HuH-7 (cell line): ENCODE data around the gene LAMA5.

Experiments
- DNase-seq: peaks from one replicate; pipeline ENCODE4 v3.0.0; 2011; ENCODE audit warnings: low spot score

LAMA5 gene

GRCh38 chr20:62344782-62345181, 22.3 kb downstream of the LAMA5 start:
- no peak for DNase-seq

GRCh38 chr20:62344092-62344491, 23.0 kb downstream of the LAMA5 start:
- no peak for DNase-seq

GRCh38 chr20:62342910-62343309, 24.2 kb downstream of the LAMA5 start:
- DNase-seq: no peak

DNA sequence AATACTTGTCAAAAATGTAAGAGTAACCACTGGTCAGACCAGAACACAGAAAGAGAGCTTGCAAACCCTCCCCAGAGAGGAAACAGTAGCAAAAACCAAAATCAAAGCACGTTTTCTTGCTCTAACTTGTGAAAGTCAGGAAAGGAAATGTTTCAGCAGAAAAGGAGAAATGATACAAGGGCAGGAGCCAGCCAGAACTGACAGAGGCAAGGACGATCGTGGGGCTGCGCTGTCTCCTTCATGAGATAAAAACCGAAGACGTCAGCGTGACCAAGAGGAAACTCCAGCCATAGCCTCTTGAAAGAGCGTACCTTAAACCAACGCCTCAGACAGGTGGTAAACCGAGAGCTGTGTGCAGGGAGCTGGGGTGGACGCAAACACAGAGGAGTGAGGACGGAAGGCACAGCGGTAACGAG, 27.5 kb downstream of the LAMA5 start:
- DNase-seq: no peak

GRCh38 chr20:62338294-62338620, 28.9 kb downstream of the LAMA5 start:
- no peak for DNase-seq

GRCh38 chr20:62337558-62338293, 29.4 kb downstream of the LAMA5 start:
- no peak for DNase-seq

DNA sequence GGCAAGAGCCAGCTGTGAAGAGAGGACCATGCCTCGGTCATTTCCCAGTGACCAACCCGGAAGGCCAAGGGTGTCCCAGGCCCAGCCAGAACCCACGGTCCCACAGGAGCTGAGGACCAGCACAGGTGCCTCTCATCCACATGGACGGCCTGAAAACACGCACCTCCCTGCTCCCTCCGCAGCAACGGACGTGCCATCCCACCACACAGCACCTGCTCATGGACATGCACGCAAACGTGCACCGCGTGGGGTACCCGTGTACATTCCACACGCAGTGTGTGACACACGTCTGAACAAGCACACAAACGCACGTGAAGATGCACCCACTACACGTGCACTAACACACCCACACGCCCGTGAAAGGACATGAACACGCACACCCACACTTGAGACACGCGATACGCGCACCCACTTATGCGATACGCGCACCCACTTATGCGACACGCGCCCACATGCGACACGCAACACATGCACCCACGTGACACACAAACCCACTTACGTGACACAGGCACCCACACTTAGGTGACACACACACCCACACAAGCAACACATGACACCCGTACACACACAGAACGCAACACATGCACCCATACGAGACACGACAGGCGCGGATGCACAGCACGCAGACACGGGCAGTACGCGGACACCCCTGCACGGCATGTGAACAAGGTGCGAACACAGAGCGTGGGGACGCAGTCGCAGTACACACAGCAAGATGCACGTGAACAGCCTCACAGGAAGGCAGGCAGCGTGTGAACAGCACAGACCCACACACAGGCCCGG, 30.1 kb downstream of the LAMA5 start:
- no peak for DNase-seq

- DNase-seq: no peak
These were observed 30.8 kb downstream of the LAMA5 start for GRCh38 chr20:62336329-62336728.

GRCh38 chr20:62335532-62335931, 31.6 kb downstream of the LAMA5 start:
- no peak for DNase-seq

GRCh38 chr20:62334881-62335280, 32.2 kb downstream of the LAMA5 start:
- DNase-seq: no peak

DNA sequence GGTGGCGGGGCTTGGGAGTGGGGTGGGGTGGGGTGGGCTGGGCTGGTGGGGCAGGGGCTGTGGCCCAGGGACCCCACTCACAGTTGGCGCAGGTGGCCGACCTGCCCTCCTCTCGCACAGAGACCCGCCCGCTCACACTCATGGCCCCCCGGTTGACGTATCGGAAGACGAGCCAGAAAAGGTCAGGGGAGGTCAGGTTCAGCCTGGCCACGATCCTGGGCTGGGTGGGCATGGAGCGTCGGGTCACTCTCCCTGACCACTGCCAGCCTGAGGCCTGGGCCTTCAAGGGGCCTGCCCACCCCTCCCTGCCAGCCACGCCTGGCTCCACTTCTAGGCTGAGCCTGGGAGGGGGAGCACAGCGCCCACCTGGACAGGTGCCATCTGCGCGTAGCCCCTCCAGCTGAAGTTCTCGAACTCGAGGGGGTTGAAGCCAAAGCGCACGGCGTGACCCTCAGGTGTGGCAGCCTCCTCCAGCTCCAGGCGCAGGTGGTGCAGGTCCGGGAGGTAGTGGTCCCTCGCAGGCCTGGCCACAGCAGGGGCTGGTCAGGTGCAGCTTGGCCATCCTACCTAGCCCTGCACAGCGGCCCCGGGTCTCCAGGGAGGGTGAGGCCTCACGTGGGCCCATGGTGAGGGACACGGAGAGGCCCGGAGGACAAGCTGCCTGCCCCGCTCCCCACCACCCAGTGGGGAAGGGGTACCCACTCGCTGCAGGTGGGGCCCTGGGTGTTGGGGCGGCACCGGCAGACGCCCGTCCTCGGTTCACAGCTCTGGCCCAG, 33.1 kb downstream of the LAMA5 start:
- no peak for DNase-seq

- DNase-seq: no peak
These were observed 33.9 kb downstream of the LAMA5 start for GRCh38 chr20:62332989-62333819.

GRCh38 chr20:62332421-62332820, 34.7 kb downstream of the LAMA5 start:
- DNase-seq: no peak

DNA sequence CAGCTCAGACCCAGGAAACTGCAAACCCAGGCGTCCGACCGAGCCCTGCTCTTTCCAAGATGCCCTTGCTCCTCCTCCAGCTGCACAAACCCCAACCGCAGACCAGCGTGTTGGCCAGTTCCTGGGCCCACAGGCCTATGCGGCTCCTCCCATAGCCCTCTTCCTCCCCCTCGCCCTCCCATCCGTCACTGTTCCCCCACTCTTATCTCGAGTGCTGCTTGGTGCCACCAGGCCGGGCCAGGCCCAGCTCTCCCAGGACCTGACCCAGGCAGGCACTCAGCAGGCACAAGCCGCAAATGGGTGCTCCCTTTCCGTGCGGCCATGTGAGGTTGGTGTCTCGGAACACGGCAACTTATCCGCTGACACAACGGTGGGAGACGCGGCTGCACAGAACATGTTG, 35.8 kb downstream of the LAMA5 start:
- no peak for DNase-seq

- DNase-seq: no peak
These were observed 36.4 kb downstream of the LAMA5 start for GRCh38 chr20:62330576-62331317.

DNA sequence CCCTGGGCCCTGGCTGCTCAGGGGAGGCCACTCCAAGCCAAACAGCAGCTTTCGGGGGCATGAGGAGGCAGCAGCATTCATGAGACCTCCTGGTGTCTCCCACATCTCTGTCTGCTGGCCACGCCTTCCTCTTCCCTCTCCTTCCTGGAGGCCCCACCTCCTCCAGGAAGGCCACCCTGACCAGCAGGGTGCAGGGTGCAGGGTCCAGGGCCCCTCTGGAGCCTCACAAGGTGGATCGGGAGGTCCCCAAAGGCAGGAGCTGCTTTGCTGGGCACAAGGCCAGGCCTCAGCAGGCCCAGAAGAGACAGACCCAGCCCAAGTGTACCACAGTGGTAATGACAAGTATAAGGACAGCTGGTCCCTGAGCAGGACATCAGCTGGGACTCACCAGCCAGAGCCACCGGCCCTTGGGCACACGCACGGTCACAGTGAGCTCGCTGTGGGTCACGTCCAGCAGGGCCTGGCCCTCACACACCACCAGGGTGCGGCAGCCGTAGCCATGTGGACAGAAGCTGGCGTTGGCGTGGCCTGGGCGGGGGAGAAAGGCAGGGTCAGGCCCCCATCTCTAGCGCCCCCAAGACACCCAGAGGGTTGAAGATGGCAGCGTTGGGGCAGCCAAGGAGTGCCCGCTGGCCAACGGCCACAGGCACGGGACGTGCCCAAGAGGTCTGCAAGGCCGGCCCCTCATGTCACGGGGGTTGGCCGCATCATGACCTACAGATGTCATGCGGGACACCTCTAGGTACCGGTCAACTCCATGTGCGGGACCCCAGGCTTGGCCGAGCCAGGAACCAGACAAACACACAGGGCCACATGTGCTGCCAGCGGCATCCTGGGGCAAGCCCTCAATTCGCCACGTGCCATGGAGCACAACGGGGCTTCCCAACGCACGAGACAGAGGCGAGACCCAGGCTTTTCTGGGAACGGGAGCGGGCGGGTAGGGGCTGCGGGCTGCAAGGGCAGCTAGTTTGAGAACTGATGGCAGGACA, 37.4 kb downstream of the LAMA5 start:
- DNase-seq: no peak

- DNase-seq: no peak
These were observed 38.3 kb downstream of the LAMA5 start for GRCh38 chr20:62328684-62329388.

DNA sequence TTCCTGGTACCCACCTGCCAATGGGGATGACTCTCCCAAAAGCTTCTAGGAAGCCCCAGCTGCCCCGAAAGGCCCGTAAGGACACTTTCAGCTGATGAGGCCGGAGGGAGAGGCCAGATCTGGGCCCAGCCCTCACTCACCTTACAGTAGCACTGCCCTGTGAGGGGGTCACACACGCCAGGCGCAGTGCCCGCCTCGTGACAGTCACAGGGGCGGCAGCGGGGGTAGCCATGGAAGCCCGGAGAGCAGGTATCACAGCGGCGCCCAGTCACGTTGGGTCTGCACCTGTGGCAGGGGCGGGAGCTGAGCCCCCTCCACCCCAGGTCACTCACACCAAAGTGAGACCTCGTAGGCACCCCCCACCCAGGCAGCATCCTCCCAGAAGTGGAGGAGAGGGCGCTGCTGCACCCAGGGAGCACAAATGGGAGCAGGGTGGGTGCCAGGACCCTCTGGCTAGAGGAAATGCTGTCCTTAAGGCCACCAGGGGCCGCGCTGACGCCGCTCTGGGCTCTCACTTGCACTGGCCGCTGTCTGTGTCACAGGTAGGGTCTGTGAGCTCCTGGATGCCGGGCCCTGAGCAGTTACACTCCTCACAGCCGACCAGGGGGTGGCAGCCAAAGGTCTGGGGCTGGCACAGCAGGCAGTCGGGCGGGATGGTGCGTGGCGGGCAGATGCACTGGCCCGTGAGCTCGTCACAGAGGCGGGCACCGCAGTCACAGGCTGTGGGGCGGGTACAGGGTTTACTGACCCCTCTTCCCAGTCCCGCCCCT, 39.2 kb downstream of the LAMA5 start:
- no peak for DNase-seq
